HL-60 (cell line): ENCODE data around the gene DCHS1.

ENCODE experiments used
- CTCF ChIP-seq: IDR thresholded peaks from one replicate; pipeline ENCODE4 v1.5.1; 2011; ENCODE audit warnings: low read length, control low read depth, inconsistent platforms; ENCODE audit not compliant: insufficient read depth
- SPI1 ChIP-seq: IDR thresholded peaks from 2 replicates; pipeline ENCODE4 v1.6.1; 2012; ENCODE audit warnings: low read depth, mild to moderate bottlenecking, borderline replicate concordance

DNA sequence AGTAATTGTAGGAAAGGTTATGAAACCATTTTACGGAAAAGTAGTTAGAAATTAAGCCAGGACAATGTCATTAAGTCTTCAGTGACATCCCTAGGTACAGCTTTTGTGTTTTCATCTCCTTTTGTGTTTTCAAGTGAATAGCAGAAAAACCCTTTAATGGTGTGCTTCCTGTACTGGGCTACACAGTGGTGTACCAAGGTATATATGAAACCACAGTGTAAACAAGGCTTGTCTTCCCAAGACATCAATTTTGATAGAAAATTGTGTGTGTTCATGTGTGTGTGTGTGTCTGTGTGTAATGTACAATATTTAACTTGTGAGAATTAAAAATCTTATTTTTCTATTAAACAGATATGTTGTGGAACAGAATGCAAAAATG lies 18.6 kb upstream of the DCHS1 start:
- no peak for TF ChIP-seq SPI1
- no peak for TF ChIP-seq CTCF
